H9 (cell line): ENCODE results near the gene SH3BP5. TPM values are rescaled to one million over a fixed set of nuclear protein-coding genes. Genes with fewer than 3 reads are reported as not detected.

Experiments used
- DNase-seq: peaks from one replicate; pipeline ENCODE4 v3.0.0-alpha.2; 2017
- H2AFZ ChIP-seq: one replicate; pipeline ENCODE4 v1.6.1; 2013; ENCODE audit warnings: mild to moderate bottlenecking, low read length, control low read depth, moderate library complexity
- H2AK5ac ChIP-seq: 2 replicates; pipeline ENCODE4 v1.6.1; 2013; ENCODE audit warnings: low read length, control low read depth, mixed read lengths; ENCODE audit not compliant: insufficient read length
- H2BK120ac ChIP-seq: one replicate; pipeline ENCODE4 v1.6.1; 2013; ENCODE audit warnings: low read depth, mild to moderate bottlenecking, low read length, control low read depth, inconsistent platforms; ENCODE audit not compliant: poor library complexity, severe bottlenecking
- H2BK12ac ChIP-seq: 2 replicates; pipeline ENCODE4 v1.6.1; 2013; ENCODE audit warnings: low read length, control low read depth, mixed read lengths, low read depth; ENCODE audit not compliant: insufficient read length
- H2BK15ac ChIP-seq: 2 replicates; pipeline ENCODE4 v1.6.1; 2013; ENCODE audit warnings: low read depth, low read length, control low read depth
- H2BK20ac ChIP-seq: one replicate; pipeline ENCODE4 v1.6.1; 2013; ENCODE audit warnings: low read depth, mild to moderate bottlenecking, low read length, control low read depth, inconsistent platforms; ENCODE audit not compliant: poor library complexity, severe bottlenecking
- H2BK5ac ChIP-seq: 2 replicates; pipeline ENCODE4 v1.6.1; 2013; ENCODE audit warnings: low read length, control low read depth, mixed read lengths; ENCODE audit not compliant: insufficient read length
- H3K14ac ChIP-seq: 2 replicates; pipeline ENCODE4 v1.6.1; 2013; ENCODE audit warnings: low read length, control low read depth; ENCODE audit not compliant: insufficient read depth
- H3K18ac ChIP-seq: 2 replicates; pipeline ENCODE4 v1.6.1; 2013; ENCODE audit warnings: low read depth, mild to moderate bottlenecking, mixed read lengths, low read length, control low read depth; ENCODE audit not compliant: insufficient read length
- H3K23ac ChIP-seq: 2 replicates; pipeline ENCODE4 v1.6.1; 2013; ENCODE audit warnings: low read length, control low read depth, mixed read lengths, low read depth; ENCODE audit not compliant: insufficient read length
- H3K23me2 ChIP-seq: 2 replicates; pipeline ENCODE4 v1.6.1; 2013; ENCODE audit warnings: low read depth, mild to moderate bottlenecking, mixed read lengths, low read length, control low read depth; ENCODE audit not compliant: insufficient read length, poor library complexity, severe bottlenecking
- H3K27ac ChIP-seq: 2 replicates; pipeline ENCODE4 v1.5.1; 2013; ENCODE audit warnings: low read length, control low read depth, mixed read lengths, low read depth; ENCODE audit not compliant: insufficient read length
- H3K27me3 ChIP-seq: 2 replicates; pipeline ENCODE4 v1.6.1; 2013; ENCODE audit warnings: low read length, control low read depth, inconsistent platforms; ENCODE audit not compliant: insufficient read depth
- H3K4ac ChIP-seq: 2 replicates; pipeline ENCODE4 v1.6.1; 2013; ENCODE audit warnings: low read depth, mild to moderate bottlenecking, control low read depth, inconsistent platforms, low read length, moderate library complexity
- H3K4me1 ChIP-seq: 2 replicates; pipeline ENCODE4 v1.6.1; 2013; ENCODE audit warnings: low read length, control low read depth, inconsistent platforms; ENCODE audit not compliant: insufficient read depth
- H3K4me2 ChIP-seq: 2 replicates; pipeline ENCODE4 v1.6.1; 2013; ENCODE audit warnings: low read length, control low read depth, mixed read lengths; ENCODE audit not compliant: insufficient read length, insufficient read depth
- H3K56ac ChIP-seq: 2 replicates; pipeline ENCODE4 v1.6.1; 2013; ENCODE audit warnings: low read depth, mild to moderate bottlenecking, mixed read lengths, low read length, control low read depth; ENCODE audit not compliant: insufficient read length
- H3K79me1 ChIP-seq: 2 replicates; pipeline ENCODE4 v1.6.1; 2013; ENCODE audit warnings: low read depth, mild to moderate bottlenecking, moderate library complexity, low read length, control low read depth, inconsistent platforms; ENCODE audit not compliant: insufficient read depth, poor library complexity, severe bottlenecking
- H3K79me2 ChIP-seq: 2 replicates; pipeline ENCODE4 v1.6.1; 2013; ENCODE audit warnings: low read length, control low read depth, inconsistent platforms; ENCODE audit not compliant: insufficient read depth
- H3K9ac ChIP-seq: 2 replicates; pipeline ENCODE4 v1.6.1; 2013; ENCODE audit warnings: low read length, control low read depth, mixed read lengths; ENCODE audit not compliant: insufficient read length; ENCODE audit errors: extremely low read depth
- H3K9me3 ChIP-seq: one replicate; pipeline ENCODE4 v1.6.1; 2013; ENCODE audit warnings: low read depth, low read length, inconsistent platforms; ENCODE audit not compliant: control insufficient read depth
- H3T11ph ChIP-seq: one replicate; pipeline ENCODE4 v1.6.1; 2013; ENCODE audit warnings: mild to moderate bottlenecking, low read length, control low read depth, inconsistent platforms
- H4K20me1 ChIP-seq: one replicate; pipeline ENCODE4 v1.6.1; 2013; ENCODE audit not compliant: control insufficient read depth, insufficient read length, insufficient read depth
- H4K5ac ChIP-seq: 2 replicates; pipeline ENCODE4 v1.6.1; 2013; ENCODE audit warnings: low read depth, mild to moderate bottlenecking, mixed read lengths, low read length, control low read depth; ENCODE audit not compliant: insufficient read length
- H4K8ac ChIP-seq: replicated peaks from 2 replicates; pipeline ENCODE4 v1.6.1; 2013; ENCODE audit warnings: low read length, control low read depth, mixed read lengths, low read depth; ENCODE audit not compliant: insufficient read length
- H4K91ac ChIP-seq: 2 replicates; pipeline ENCODE4 v1.6.1; 2013; ENCODE audit warnings: low read depth, mild to moderate bottlenecking, moderate library complexity, mixed read lengths, low read length, control low read depth; ENCODE audit not compliant: insufficient read length
- H3K27ac Mint-ChIP-seq, 3 experiments: 2 replicates in 2 of 3; 3 replicates in 1 of 3; pipeline ENCODE4 v1.8.0; 2020 to 2021; ENCODE audit warnings: mixed read lengths in 3 of 3, mild to moderate bottlenecking in 1 of 3, moderate library complexity in 1 of 3
- H3K27me3 Mint-ChIP-seq: 2 replicates; pipeline ENCODE4 v1.8.0; 2021; ENCODE audit warnings: low read depth, mild to moderate bottlenecking, moderate library complexity, mixed read lengths
- H3K36me3 Mint-ChIP-seq, 3 experiments: 2 replicates in 2 of 3; 3 replicates in 1 of 3; pipeline ENCODE4 v1.8.0; 2020 to 2021; ENCODE audit warnings: low read depth in 3 of 3, mixed read lengths in 3 of 3; ENCODE audit not compliant: insufficient read depth in 1 of 3
- H3K4me1 Mint-ChIP-seq, 2 experiments: 2 replicates each; pipeline ENCODE4 v1.8.0; 2020; ENCODE audit warnings: mixed read lengths in 2 of 2
- H3K4me3 Mint-ChIP-seq, 2 experiments: 2 replicates in 1 of 2; 3 replicates in 1 of 2; pipeline ENCODE4 v1.8.0; 2020 to 2021; ENCODE audit warnings: mild to moderate bottlenecking in 2 of 2, mixed read lengths in 2 of 2, moderate library complexity in 1 of 2
- H3K9me3 Mint-ChIP-seq, 2 experiments: 2 replicates in 1 of 2; 3 replicates in 1 of 2; pipeline ENCODE4 v1.8.0; 2020; ENCODE audit warnings: mild to moderate bottlenecking in 2 of 2, mixed read lengths in 2 of 2, moderate library complexity in 1 of 2
- WGBS: extraction: QIAGEN DNeasy Blood & Tissue Kit; methylation state at CpG from one replicate; pipeline ENCODE4 v1.1.7; 2013; ENCODE audit warnings: missing lambda C conversion rate, low lambda C conversion rate, mixed read lengths; ENCODE audit not compliant: insufficient read length; ENCODE audit errors: extremely low coverage; 5-methylcytosine and 5-hydroxymethylcytosine counted together
- total RNA-seq: library from RNA; stranded (reverse); gene quantifications from 2 replicates; pipeline ENCODE4 v1.2.1, GENCODE V29; 2021
- TF ChIP-seq, protein P1 (sequence below): fragments of 200-600 bp; sonication (generic); conservative IDR thresholded peaks from 3 replicates; pipeline ENCODE4 v1.8.0; 2021; ENCODE audit warnings: antibody characterized with exemption, mild to moderate bottlenecking

The SH3BP5 gene
- total RNA-seq, 1 experiment from 2014 or later, result 6.8 TPM

DNA sequence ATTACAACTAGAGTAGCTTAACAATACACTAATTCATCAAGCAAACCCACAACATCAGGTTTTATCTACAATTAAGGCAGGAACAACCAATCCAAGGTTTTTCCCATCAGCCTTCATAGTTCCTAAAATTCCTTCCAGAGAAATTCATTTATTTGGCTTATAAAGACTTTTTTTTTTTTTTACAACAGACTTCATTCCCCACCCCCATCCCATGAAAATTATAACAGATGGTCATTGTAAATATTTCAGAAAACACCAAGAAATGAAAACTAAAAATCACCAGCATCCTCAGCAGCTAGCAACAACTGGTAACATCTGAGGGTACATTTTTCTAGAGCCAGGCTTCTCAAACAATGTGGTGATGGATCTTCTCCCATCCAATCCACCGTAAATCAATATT lies 11.0 kb downstream of the SH3BP5 start:
- Histone ChIP-seq H4K20me1 (no peaks in the 10 kb centered on the region), H3K9ac (no peak overlapping the region), H2AFZ (no peak overlapping the region), H3K23ac (no peak overlapping the region), H2BK12ac (no peak overlapping the region), H3K27ac (no peak overlapping the region), H3K9me3 (no peaks in the 10 kb centered on the region), H3K79me2 (no peaks in the 10 kb centered on the region), H3K4me1 (no peaks in the 10 kb centered on the region; the same call in 1 of the 2 replicates), H2BK20ac (no peak overlapping the region), H3K27me3 (no peaks in the 10 kb centered on the region), H2BK15ac (no peak overlapping the region), H3K4ac (no peak overlapping the region), H4K5ac (no peak overlapping the region), H3T11ph (no peak overlapping the region), H3K56ac (no peak overlapping the region), H3K23me2 (no peaks in the 10 kb centered on the region), H3K18ac (no peak overlapping the region), H3K14ac (no peak overlapping the region), H2BK5ac (no peak overlapping the region), H3K4me2 (no peak overlapping the region), H4K8ac (no peak overlapping the region), H2AK5ac (no peak overlapping the region), H3K79me1 (no peaks in the 10 kb centered on the region), H2BK120ac (no peak overlapping the region), H4K91ac (no peak overlapping the region)
- TF ChIP-seq, protein P1, sequence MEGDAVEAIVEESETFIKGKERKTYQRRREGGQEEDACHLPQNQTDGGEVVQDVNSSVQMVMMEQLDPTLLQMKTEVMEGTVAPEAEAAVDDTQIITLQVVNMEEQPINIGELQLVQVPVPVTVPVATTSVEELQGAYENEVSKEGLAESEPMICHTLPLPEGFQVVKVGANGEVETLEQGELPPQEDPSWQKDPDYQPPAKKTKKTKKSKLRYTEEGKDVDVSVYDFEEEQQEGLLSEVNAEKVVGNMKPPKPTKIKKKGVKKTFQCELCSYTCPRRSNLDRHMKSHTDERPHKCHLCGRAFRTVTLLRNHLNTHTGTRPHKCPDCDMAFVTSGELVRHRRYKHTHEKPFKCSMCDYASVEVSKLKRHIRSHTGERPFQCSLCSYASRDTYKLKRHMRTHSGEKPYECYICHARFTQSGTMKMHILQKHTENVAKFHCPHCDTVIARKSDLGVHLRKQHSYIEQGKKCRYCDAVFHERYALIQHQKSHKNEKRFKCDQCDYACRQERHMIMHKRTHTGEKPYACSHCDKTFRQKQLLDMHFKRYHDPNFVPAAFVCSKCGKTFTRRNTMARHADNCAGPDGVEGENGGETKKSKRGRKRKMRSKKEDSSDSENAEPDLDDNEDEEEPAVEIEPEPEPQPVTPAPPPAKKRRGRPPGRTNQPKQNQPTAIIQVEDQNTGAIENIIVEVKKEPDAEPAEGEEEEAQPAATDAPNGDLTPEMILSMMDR, result no peak
- H3K4me1 Mint-ChIP-seq, result peaks cover 25 to 27% of the 10 kb centered on the region in 2 experiments
- H3K27me3 Mint-ChIP-seq, result 0 out of 2 replicates have a peak, but pooled peaks cover 2% of the 10 kb centered on the region
- no peaks in the 10 kb centered on the region for H3K36me3 Mint-ChIP-seq
- no peak for DNase-seq
- WGBS, result no CpG with 5 or more reads among the region's 1 CpG
- H3K27ac Mint-ChIP-seq, result no peak overlapping the region; a peak in 1 of 7 replicates
- H3K4me3 Mint-ChIP-seq, result no peak overlapping the region
- no peaks in the 10 kb centered on the region for H3K9me3 Mint-ChIP-seq
